HG02763 (cell line): Measurements from ENCODE around the gene TSPAN8.
"Not testable (repeated sequence)": the region's sequence is repeated elsewhere in the genome, so short reads cannot be mapped to it uniquely, and the experiment has no call there.

Experiments
- ATAC-seq: cut with Tn5 transposase; IDR thresholded peaks from one replicate; pipeline ENCODE4 v1.9.1; 2021; ENCODE audit warnings: mild to moderate bottlenecking, moderate library complexity; ENCODE audit not compliant: unreplicated experiment

TSPAN8 gene

GRCh38 chr12:71164568-71165197 lies 6.9 kb upstream of the TSPAN8 start:
- ATAC-seq, result no peak

GRCh38 chr12:71164166-71164565 lies 6.4 kb upstream of the TSPAN8 start:
- no peak for ATAC-seq

GRCh38 chr12:71162832-71163763 lies 5.3 kb upstream of the TSPAN8 start:
- no peak for ATAC-seq

GRCh38 chr12:71161591-71161990 lies 3.8 kb upstream of the TSPAN8 start:
- no peak for ATAC-seq

GRCh38 chr12:71160585-71160984 lies 2.8 kb upstream of the TSPAN8 start:
- no peak for ATAC-seq

- no peak for ATAC-seq
Measured at GRCh38 chr12:71159878-71160277, 2.1 kb upstream of the TSPAN8 start.

GRCh38 chr12:71159264-71159663 lies 1.5 kb upstream of the TSPAN8 start:
- ATAC-seq, result no peak

- ATAC-seq, result no peak
Measured at GRCh38 chr12:71158361-71158882, 623 bp upstream of the TSPAN8 start.

GRCh38 chr12:71155225-71155624 lies 2.6 kb downstream of the TSPAN8 start:
- ATAC-seq, result no peak

- ATAC-seq, result no peak
Measured at GRCh38 chr12:71152851-71153250, 4.9 kb downstream of the TSPAN8 start.

- ATAC-seq, result not testable (repeated sequence)
Measured at GRCh38 chr12:71150041-71150440, 7.8 kb downstream of the TSPAN8 start.

GRCh38 chr12:71144682-71145081 lies 13.1 kb downstream of the TSPAN8 start:
- no peak for ATAC-seq

- ATAC-seq, result no peak
Measured at GRCh38 chr12:71142956-71143355, 14.8 kb downstream of the TSPAN8 start.

- ATAC-seq, result no peak
Measured at GRCh38 chr12:71142016-71142415, 15.8 kb downstream of the TSPAN8 start.

- no peak for ATAC-seq
Measured at GRCh38 chr12:71141378-71141926, 16.3 kb downstream of the TSPAN8 start.

- ATAC-seq, result no peak
Measured at GRCh38 chr12:71139153-71139735, 18.6 kb downstream of the TSPAN8 start.

GRCh38 chr12:71138011-71138410 lies 19.8 kb downstream of the TSPAN8 start:
- ATAC-seq, result no peak

- no peak for ATAC-seq
Measured at GRCh38 chr12:71135812-71136176, 22.0 kb downstream of the TSPAN8 start.

- ATAC-seq, result no peak
Measured at GRCh38 chr12:71135077-71135811, 22.6 kb downstream of the TSPAN8 start.

GRCh38 chr12:71134405-71134804 lies 23.4 kb downstream of the TSPAN8 start:
- no peak for ATAC-seq
